Glutamatergic neuron (in vitro differentiated cells): Measurements from ENCODE around the gene CDC37. TPM values are rescaled to one million over a fixed set of nuclear protein-coding genes. Genes with fewer than 3 reads are reported as not detected.
A peak's percentile ranks its signal among the peaks of the same experiment; 100 is the strongest.
"Not testable (repeated sequence)": the region's sequence is repeated elsewhere in the genome, so short reads cannot be mapped to it uniquely, and the experiment has no call there.

Source experiments
- DNase-seq: peaks from one replicate; pipeline ENCODE4 v3.0.0; 2022
- H3K27ac Mint-ChIP-seq: one replicate; pipeline ENCODE4 v1.8.0; 2020; ENCODE audit warnings: mild to moderate bottlenecking, mixed read lengths, inconsistent platforms; ENCODE audit not compliant: unreplicated experiment
- H3K27me3 Mint-ChIP-seq: one replicate; pipeline ENCODE4 v1.8.0; 2020; ENCODE audit warnings: mild to moderate bottlenecking, moderate library complexity, mixed read lengths, inconsistent platforms; ENCODE audit not compliant: unreplicated experiment
- H3K36me3 Mint-ChIP-seq: one replicate; pipeline ENCODE4 v1.8.0; 2020; ENCODE audit warnings: mild to moderate bottlenecking, mixed read lengths, inconsistent platforms; ENCODE audit not compliant: unreplicated experiment
- H3K4me1 Mint-ChIP-seq: one replicate; pipeline ENCODE4 v1.8.0; 2020; ENCODE audit warnings: mild to moderate bottlenecking, low read depth, mixed read lengths, inconsistent platforms; ENCODE audit not compliant: unreplicated experiment
- H3K4me3 Mint-ChIP-seq: one replicate; pipeline ENCODE4 v1.8.0; 2020; ENCODE audit warnings: mild to moderate bottlenecking, mixed read lengths, inconsistent platforms; ENCODE audit not compliant: unreplicated experiment
- H3K9me3 Mint-ChIP-seq: one replicate; pipeline ENCODE4 v1.8.0; 2020; ENCODE audit warnings: mild to moderate bottlenecking, moderate library complexity, mixed read lengths, inconsistent platforms; ENCODE audit not compliant: unreplicated experiment
- CTCF ChIP-seq: fragments of 200-600 bp; sonication (generic); IDR thresholded peaks from one replicate; pipeline ENCODE4 v1.5.0; 2021; ENCODE audit not compliant: partially characterized antibody, unreplicated experiment
- total RNA-seq: library from RNA; stranded (reverse); fragmentation: NEBNext Ultra II Directional; extraction: Animal tissue kit (Norgen Biotek cat#: 25700); gene quantifications from one replicate; pipeline ENCODE4 v1.2.1, GENCODE V29; 2021; ENCODE audit not compliant: unreplicated experiment

CDC37 gene
- total RNA-seq, 1 donor from 2014 or later: 128 TPM

GRCh38 chr19:10402441-10403038 is 802 bp downstream of the CDC37 start:
- peak overlapping the region; percentile 98 for H3K4me3 Mint-ChIP-seq
- no peaks in the 10 kb centered on the region for H3K36me3 Mint-ChIP-seq
- DNase-seq: no peak
- peak overlapping the region; percentile 70 for H3K27ac Mint-ChIP-seq
- H3K4me1 Mint-ChIP-seq: peaks cover 3% of the 10 kb centered on the region
- H3K27me3 Mint-ChIP-seq: peaks cover 11% of the 10 kb centered on the region
- no peak for TF ChIP-seq CTCF
- peaks cover 9% of the 10 kb centered on the region for H3K9me3 Mint-ChIP-seq

- H3K4me1 Mint-ChIP-seq: peaks cover 3% of the 10 kb centered on the region
- peaks cover 10% of the 10 kb centered on the region for H3K27me3 Mint-ChIP-seq
These were observed 3.5 kb downstream of the CDC37 start for GRCh38 chr19:10399878-10400277.

GRCh38 chr19:10399340-10399739 is 4.0 kb downstream of the CDC37 start:
- H3K4me1 Mint-ChIP-seq, H3K27ac Mint-ChIP-seq, H3K36me3 Mint-ChIP-seq, H3K4me3 Mint-ChIP-seq, H3K9me3 Mint-ChIP-seq, DNase-seq: not testable (repeated sequence)
- peaks cover 10% of the 10 kb centered on the region for H3K27me3 Mint-ChIP-seq

More at GRCh38 chr19:10399878-10400277, 3.5 kb downstream of the CDC37 start:
- no peak for DNase-seq
- Mint-ChIP-seq H3K27ac (no peak overlapping the region), H3K4me3 (no peak overlapping the region), H3K36me3 (no peaks in the 10 kb centered on the region), H3K9me3 (peaks cover 6% of the 10 kb centered on the region)
- no peak for TF ChIP-seq CTCF

- H3K4me1 Mint-ChIP-seq: peaks cover 3% of the 10 kb centered on the region
- DNase-seq: no peak
- no peak overlapping the region for H3K27ac Mint-ChIP-seq
- H3K4me3 Mint-ChIP-seq: no peak overlapping the region
- H3K9me3 Mint-ChIP-seq: peaks cover 6% of the 10 kb centered on the region
- TF ChIP-seq CTCF: no peak
- H3K36me3 Mint-ChIP-seq: no peaks in the 10 kb centered on the region
- H3K27me3 Mint-ChIP-seq: peaks cover 10% of the 10 kb centered on the region
These were observed 4.5 kb downstream of the CDC37 start for GRCh38 chr19:10398819-10399218.

- no peak for DNase-seq
- no peaks in the 10 kb centered on the region for H3K4me1 Mint-ChIP-seq
These were observed 7.4 kb downstream of the CDC37 start for GRCh38 chr19:10395917-10396316.

More at GRCh38 chr19:10395917-10396316, 7.4 kb downstream of the CDC37 start:
- H3K4me3 Mint-ChIP-seq: no peak overlapping the region
- no peak for TF ChIP-seq CTCF
- peaks cover 3% of the 10 kb centered on the region for H3K27me3 Mint-ChIP-seq
- H3K36me3 Mint-ChIP-seq: no peaks in the 10 kb centered on the region
- no peak overlapping the region for H3K27ac Mint-ChIP-seq
- H3K9me3 Mint-ChIP-seq: no peaks in the 10 kb centered on the region
